PFSK-1 (cell line): ENCODE data around the gene CDON.

ENCODE experiments used
- FOXP2 ChIP-seq: optimal IDR thresholded peaks from 2 replicates; pipeline ENCODE3; 2011; ENCODE audit warnings: borderline replicate concordance, control low read depth, inconsistent platforms; ENCODE audit not compliant: insufficient read depth; ENCODE audit errors: extremely low read length, extremely low read depth
- POLR2AphosphoS5 ChIP-seq: IDR thresholded peaks from 2 replicates; pipeline ENCODE4 v1.6.1; 2012; ENCODE audit warnings: low read depth, mild to moderate bottlenecking, control low read depth, low read length, moderate library complexity
- SIN3A ChIP-seq: IDR thresholded peaks from 2 replicates; pipeline ENCODE4 v1.6.1; 2012; ENCODE audit warnings: mild to moderate bottlenecking, low read length, moderate library complexity, borderline replicate concordance; ENCODE audit not compliant: insufficient read depth
- TAF1 ChIP-seq: IDR thresholded peaks from 2 replicates; pipeline ENCODE4 v1.6.1; 2012; ENCODE audit warnings: low read length, control low read depth, borderline replicate concordance; ENCODE audit not compliant: insufficient read depth
- TF ChIP-seq, protein P1 (sequence below), 2 experiments: IDR thresholded peaks; 2 replicates each; pipeline versions ENCODE4 v1.6.1 to v1.8.0; 2011 to 2012; ENCODE audit warnings: low read depth in 2 of 2, low read length in 2 of 2, control low read depth in 1 of 2, inconsistent platforms in 1 of 2, mild to moderate bottlenecking in 1 of 2, moderate library complexity in 1 of 2; ENCODE audit not compliant: insufficient read depth in 1 of 2

Gene CDON

DNA sequence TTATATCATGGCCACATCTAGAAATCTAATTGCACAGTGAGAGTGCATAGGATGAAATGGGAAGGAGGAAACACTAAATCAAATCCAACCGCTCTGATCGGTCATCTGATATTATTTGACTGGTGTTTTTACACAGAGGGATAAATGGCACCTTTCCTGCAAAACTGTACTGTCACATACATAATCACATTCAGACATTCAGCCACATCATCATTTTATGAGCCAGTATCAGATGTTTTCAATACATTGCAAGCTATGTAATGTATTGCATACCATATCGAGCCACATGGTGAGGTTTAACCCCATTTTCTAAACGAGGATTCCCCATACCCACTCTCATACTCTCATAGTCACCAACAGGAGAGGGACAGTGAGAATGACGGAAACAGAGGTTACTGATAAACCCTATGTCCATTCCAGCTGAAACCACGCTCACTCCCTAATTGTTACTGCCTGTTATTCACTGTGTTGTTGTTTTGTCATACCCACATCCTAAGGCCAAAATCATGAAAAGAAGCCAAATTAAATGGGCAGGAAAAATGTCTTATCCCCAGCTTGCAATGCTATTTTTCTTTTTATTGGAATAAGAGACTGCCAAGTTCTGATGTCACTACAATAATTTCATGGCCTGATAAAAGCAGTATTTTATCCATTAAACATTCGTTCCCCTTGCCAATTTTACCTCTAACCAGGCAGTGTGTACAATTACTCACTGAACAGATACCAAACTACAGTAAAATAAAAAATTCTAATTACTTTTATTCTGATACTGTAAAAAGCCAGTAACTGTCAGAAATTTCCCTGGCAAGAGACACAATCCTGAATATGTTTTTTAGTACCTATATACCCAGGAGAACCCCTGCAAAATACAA, 9.0 kb downstream of the CDON start:
- TF ChIP-seq, protein P1, sequence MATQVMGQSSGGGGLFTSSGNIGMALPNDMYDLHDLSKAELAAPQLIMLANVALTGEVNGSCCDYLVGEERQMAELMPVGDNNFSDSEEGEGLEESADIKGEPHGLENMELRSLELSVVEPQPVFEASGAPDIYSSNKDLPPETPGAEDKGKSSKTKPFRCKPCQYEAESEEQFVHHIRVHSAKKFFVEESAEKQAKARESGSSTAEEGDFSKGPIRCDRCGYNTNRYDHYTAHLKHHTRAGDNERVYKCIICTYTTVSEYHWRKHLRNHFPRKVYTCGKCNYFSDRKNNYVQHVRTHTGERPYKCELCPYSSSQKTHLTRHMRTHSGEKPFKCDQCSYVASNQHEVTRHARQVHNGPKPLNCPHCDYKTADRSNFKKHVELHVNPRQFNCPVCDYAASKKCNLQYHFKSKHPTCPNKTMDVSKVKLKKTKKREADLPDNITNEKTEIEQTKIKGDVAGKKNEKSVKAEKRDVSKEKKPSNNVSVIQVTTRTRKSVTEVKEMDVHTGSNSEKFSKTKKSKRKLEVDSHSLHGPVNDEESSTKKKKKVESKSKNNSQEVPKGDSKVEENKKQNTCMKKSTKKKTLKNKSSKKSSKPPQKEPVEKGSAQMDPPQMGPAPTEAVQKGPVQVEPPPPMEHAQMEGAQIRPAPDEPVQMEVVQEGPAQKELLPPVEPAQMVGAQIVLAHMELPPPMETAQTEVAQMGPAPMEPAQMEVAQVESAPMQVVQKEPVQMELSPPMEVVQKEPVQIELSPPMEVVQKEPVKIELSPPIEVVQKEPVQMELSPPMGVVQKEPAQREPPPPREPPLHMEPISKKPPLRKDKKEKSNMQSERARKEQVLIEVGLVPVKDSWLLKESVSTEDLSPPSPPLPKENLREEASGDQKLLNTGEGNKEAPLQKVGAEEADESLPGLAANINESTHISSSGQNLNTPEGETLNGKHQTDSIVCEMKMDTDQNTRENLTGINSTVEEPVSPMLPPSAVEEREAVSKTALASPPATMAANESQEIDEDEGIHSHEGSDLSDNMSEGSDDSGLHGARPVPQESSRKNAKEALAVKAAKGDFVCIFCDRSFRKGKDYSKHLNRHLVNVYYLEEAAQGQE (IDR thresholded peaks at IDR 0.05; ENCODE audit: insufficient read depth in 1 of 2, low read depth in 2 of 2, low read length in 2 of 2) = no peak
- TF ChIP-seq SIN3A (no peak), TAF1 (no peak), FOXP2 (no peak), POLR2AphosphoS5 (no peak)

DNA sequence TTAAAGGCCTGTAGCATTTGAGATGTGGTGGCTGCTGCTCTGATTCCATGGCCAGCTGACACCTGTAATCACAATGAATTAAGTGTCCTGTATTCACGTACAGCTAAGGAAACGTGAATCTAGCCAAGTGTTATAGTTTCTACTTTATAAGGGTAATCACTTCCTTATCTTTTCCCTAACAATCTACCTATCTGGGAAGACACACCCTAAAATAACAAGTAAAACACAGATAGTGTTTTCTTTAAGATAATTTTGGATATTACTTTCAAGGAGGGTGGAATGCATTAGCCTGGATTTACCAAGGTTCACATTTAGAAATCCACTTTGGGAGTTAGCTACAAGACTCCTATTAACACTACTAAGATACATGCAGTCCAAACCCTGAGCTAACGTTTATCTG, 11.5 kb downstream of the CDON start:
- TF ChIP-seq TAF1 = no peak
- TF ChIP-seq, protein P1 (IDR thresholded peaks at IDR 0.05; ENCODE audit: insufficient read depth in 1 of 2, low read depth in 2 of 2, low read length in 2 of 2) = no peak

DNA sequence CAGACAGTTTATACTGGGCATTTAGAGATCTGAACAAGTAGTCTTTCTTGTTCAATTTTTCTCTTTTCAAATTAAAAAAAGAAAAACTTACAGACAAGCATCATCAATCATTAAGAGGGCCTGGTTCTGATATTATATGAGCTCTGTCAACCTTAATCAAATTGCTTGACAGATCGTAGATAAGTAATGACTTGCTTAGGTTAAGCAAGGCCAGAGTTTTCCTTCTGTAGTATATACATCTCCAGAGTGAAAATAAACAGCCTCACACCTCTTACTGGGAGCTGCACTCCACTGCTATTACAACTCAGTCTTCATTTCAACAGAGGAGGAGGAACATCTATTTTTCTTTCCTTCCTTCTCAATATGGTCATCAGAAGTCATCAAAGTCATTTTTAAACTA, 13.5 kb downstream of the CDON start:
- TF ChIP-seq TAF1 (no peak), FOXP2 (no peak), SIN3A (no peak), POLR2AphosphoS5 (no peak)
- TF ChIP-seq, protein P1 (IDR thresholded peaks at IDR 0.05; ENCODE audit: insufficient read depth in 1 of 2, low read depth in 2 of 2, low read length in 2 of 2) = no peak

DNA sequence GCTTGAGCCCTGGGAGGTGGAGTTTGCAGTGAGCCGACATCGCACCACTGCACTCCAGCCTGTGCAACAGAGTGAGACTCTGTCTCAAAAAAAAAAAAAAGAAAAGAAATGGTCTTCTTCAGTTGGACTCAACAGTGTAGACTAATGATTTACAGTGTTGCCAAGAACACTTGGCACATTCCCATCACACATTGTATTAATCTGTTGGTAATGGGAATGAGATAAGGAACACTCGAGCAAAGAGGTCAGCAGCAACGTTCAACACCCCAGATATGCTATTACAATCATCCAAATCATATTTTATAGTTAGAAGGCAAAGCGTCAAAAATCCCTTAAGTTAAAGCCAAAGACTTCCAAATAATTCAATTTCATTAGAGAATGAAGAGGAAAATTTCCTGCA, 14.5 kb downstream of the CDON start:
- no peak for TF ChIP-seq FOXP2
- TF ChIP-seq, protein P1 (IDR thresholded peaks at IDR 0.05; ENCODE audit: insufficient read depth in 1 of 2, low read depth in 2 of 2, low read length in 2 of 2) = no peak
- no peak for TF ChIP-seq TAF1
- no peak for TF ChIP-seq SIN3A
- TF ChIP-seq POLR2AphosphoS5 = no peak
